MM.1S (cell line): ENCODE data around the gene GLI1.
"Not testable (repeated sequence)": the region's sequence is repeated elsewhere in the genome, so short reads cannot be mapped to it uniquely, and the experiment has no call there.

Experiments used
- DNase-seq: peaks from one replicate; pipeline ENCODE4 v3.0.0-alpha.2; 2015
- H2AFZ ChIP-seq: fragments of 300-600 bp; sonication (generic); 2 replicates; pipeline ENCODE4 v1.6.0; 2016; ENCODE audit warnings: antibody characterized with exemption, low read length
- H3F3A ChIP-seq: fragments of 300-600 bp; sonication (generic); 2 replicates; pipeline ENCODE4 v1.6.1; 2016; ENCODE audit warnings: mild to moderate bottlenecking, antibody characterized with exemption, low read length, moderate library complexity, mixed read lengths; ENCODE audit not compliant: insufficient read depth
- H3K27ac ChIP-seq: fragments of 300-600 bp; sonication (generic); 2 replicates; pipeline ENCODE4 v1.5.1; 2016; ENCODE audit warnings: mild to moderate bottlenecking, low read length
- H3K27me3 ChIP-seq: fragments of 300-600 bp; sonication (generic); replicated peaks from 2 replicates; pipeline ENCODE4 v1.6.0; 2016; ENCODE audit warnings: low read length; ENCODE audit not compliant: insufficient read depth
- H3K36me3 ChIP-seq: fragments of 300-600 bp; sonication (generic); replicated peaks from 2 replicates; pipeline ENCODE4 v1.6.1; 2016; ENCODE audit warnings: mild to moderate bottlenecking, low read length, mixed read lengths; ENCODE audit not compliant: insufficient read depth
- H3K4me1 ChIP-seq: fragments of 300-600 bp; sonication (generic); 2 replicates; pipeline ENCODE4 v1.6.1; 2016; ENCODE audit warnings: low read length, mixed read lengths
- H3K4me2 ChIP-seq: fragments of 300-600 bp; sonication (generic); 2 replicates; pipeline ENCODE4 v1.6.0; 2016; ENCODE audit warnings: low read depth, low read length
- H3K4me3 ChIP-seq: fragments of 300-600 bp; sonication (generic); 2 replicates; pipeline ENCODE4 v1.5.1; 2016; ENCODE audit warnings: low read length, mixed read lengths
- H3K79me2 ChIP-seq: fragments of 300-600 bp; sonication (generic); 2 replicates; pipeline ENCODE4 v1.6.1; 2016; ENCODE audit warnings: mixed run types, low read length, mixed read lengths
- H3K9ac ChIP-seq: fragments of 300-600 bp; sonication (generic); 2 replicates; pipeline ENCODE4 v1.6.1; 2016; ENCODE audit warnings: low read length, mixed read lengths
- H3K9me2 ChIP-seq: fragments of 300-600 bp; sonication (generic); replicated peaks from 2 replicates; pipeline ENCODE4 v1.6.1; 2016; ENCODE audit warnings: mild to moderate bottlenecking, low read length, mixed read lengths; ENCODE audit not compliant: insufficient read depth
- H3K9me3 ChIP-seq: fragments of 300-600 bp; sonication (generic); replicated peaks from 2 replicates; pipeline ENCODE4 v1.6.1; 2016; ENCODE audit warnings: mild to moderate bottlenecking, low read length, mixed read lengths; ENCODE audit not compliant: insufficient read depth
- H4K20me1 ChIP-seq: fragments of 300-600 bp; sonication (generic); 2 replicates; pipeline ENCODE4 v1.6.1; 2016; ENCODE audit warnings: mild to moderate bottlenecking, low read length, moderate library complexity, mixed read lengths; ENCODE audit not compliant: insufficient read depth
- EZH2 ChIP-seq: fragments of 300-600 bp; sonication (generic); optimal IDR thresholded peaks from 2 replicates; pipeline ENCODE3; 2017; ENCODE audit warnings: low read depth, mild to moderate bottlenecking, antibody characterized with exemption, low read length, mixed read lengths
- EZH2phosphoT487 ChIP-seq: fragments of 300-600 bp; sonication (generic); IDR thresholded peaks from 2 replicates; pipeline ENCODE4 v1.6.1; 2018; ENCODE audit warnings: antibody characterized with exemption, low read length
- TF ChIP-seq, protein P1 (sequence below): fragments of 300-600 bp; sonication (generic); IDR thresholded peaks from 2 replicates; pipeline ENCODE4 v1.5.1; 2016; ENCODE audit warnings: antibody characterized with exemption, low read length, mixed read lengths

The GLI1 gene

DNA sequence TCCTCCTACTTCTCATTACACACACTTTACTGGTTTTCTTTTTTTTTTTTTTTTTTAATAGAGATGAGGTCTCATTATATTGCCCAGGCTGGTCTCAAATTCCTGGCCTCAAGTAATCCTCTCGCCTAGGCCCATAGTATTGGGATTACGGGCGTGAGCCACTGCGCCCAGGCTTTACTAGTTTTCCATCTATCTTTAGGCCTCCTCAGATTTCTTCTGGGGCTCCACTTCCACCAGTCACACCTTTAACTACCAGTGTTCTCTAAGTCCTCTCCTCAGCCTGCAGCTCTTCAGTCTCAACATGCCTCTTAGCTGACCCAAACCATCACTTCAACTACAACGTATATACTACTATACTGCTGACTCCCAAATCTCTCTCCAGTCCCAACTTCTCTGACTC, 39.1 kb upstream of the GLI1 start:
- Histone ChIP-seq H2AFZ (no peak overlapping the region), H3F3A (no peaks in the 10 kb centered on the region), H3K27ac (no peak overlapping the region), H3K4me1 (no peaks in the 10 kb centered on the region), H3K9me3 (no peaks in the 10 kb centered on the region), H3K4me3 (no peak overlapping the region), H3K27me3 (no peaks in the 10 kb centered on the region), H3K4me2 (no peak overlapping the region), H3K79me2 (peaks cover 2% of the 10 kb centered on the region), H4K20me1 (no peaks in the 10 kb centered on the region), H3K9me2 (no peaks in the 10 kb centered on the region), H3K36me3 (no peaks in the 10 kb centered on the region), H3K9ac (no peak overlapping the region)
- TF ChIP-seq EZH2 (no peak), EZH2phosphoT487 (no peak)
- TF ChIP-seq, protein P1, sequence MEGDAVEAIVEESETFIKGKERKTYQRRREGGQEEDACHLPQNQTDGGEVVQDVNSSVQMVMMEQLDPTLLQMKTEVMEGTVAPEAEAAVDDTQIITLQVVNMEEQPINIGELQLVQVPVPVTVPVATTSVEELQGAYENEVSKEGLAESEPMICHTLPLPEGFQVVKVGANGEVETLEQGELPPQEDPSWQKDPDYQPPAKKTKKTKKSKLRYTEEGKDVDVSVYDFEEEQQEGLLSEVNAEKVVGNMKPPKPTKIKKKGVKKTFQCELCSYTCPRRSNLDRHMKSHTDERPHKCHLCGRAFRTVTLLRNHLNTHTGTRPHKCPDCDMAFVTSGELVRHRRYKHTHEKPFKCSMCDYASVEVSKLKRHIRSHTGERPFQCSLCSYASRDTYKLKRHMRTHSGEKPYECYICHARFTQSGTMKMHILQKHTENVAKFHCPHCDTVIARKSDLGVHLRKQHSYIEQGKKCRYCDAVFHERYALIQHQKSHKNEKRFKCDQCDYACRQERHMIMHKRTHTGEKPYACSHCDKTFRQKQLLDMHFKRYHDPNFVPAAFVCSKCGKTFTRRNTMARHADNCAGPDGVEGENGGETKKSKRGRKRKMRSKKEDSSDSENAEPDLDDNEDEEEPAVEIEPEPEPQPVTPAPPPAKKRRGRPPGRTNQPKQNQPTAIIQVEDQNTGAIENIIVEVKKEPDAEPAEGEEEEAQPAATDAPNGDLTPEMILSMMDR: no peak
- DNase-seq: no peak

DNA sequence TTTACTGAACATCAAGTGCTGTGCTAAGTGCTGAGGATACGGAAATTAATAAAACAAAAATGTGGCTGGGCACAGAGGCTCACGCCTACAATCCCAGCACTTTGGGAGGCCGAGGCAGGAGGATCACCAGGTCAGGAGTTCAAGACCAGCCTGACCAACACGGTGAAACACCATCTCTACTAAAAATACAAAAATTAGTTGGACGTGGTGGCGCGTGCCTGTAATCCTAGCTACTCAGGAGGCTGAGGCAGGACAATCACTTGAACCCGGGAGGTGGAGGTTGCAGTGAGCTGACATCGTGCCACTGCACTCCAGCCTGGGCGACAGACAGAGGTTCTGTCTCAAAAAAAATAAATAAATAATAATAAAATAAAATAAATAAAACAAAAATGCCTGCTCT, 32.6 kb upstream of the GLI1 start:
- not testable (repeated sequence) for H3K4me1 ChIP-seq, H3F3A ChIP-seq, H4K20me1 ChIP-seq, H3K9me3 ChIP-seq, H3K4me3 ChIP-seq, H3K27ac ChIP-seq, H3K36me3 ChIP-seq, DNase-seq, H3K4me2 ChIP-seq, H2AFZ ChIP-seq, H3K27me3 ChIP-seq, H3K9me2 ChIP-seq, H3K9ac ChIP-seq
- H3K79me2 ChIP-seq: peaks cover 20% of the 10 kb centered on the region

DNA sequence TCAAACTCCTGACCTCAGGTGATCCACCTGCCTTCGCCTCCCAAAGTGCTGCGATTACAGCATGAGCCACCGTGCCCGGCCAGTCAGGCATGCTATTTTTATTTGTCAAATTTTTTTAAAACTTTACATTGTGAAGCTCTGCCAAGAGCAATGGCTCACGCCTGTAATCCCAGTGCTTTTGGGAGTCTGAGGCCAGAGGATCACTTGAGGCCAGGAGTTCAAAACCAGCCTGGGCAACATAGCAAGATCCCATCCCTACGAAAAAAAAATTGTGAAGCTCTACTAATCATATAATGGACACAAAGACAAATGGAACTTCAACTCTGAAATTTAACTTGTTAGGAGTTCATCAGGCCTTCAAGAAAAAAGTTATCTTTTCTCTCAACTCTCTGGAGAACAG, 30.6 kb upstream of the GLI1 start:
- Histone ChIP-seq H3K4me3 (no peak overlapping the region), H3K27me3 (no peaks in the 10 kb centered on the region), H4K20me1 (no peaks in the 10 kb centered on the region), H3K9ac (no peak overlapping the region), H3K79me2 (peaks cover 20% of the 10 kb centered on the region), H3K27ac (no peak overlapping the region), H3K9me2 (no peaks in the 10 kb centered on the region), H3K9me3 (no peaks in the 10 kb centered on the region), H3K36me3 (no peaks in the 10 kb centered on the region), H3K4me2 (peak overlapping the region; percentile 95; the same call in 1 of the 2 replicates), H3F3A (0 out of 2 replicates have a peak, but pooled peaks cover 2% of the 10 kb centered on the region), H2AFZ (no peak overlapping the region), H3K4me1 (peaks cover 8% of the 10 kb centered on the region)
- TF ChIP-seq EZH2phosphoT487 (no peak), EZH2 (no peak)
- TF ChIP-seq, protein P1: no peak
- DNase-seq: no peak

DNA sequence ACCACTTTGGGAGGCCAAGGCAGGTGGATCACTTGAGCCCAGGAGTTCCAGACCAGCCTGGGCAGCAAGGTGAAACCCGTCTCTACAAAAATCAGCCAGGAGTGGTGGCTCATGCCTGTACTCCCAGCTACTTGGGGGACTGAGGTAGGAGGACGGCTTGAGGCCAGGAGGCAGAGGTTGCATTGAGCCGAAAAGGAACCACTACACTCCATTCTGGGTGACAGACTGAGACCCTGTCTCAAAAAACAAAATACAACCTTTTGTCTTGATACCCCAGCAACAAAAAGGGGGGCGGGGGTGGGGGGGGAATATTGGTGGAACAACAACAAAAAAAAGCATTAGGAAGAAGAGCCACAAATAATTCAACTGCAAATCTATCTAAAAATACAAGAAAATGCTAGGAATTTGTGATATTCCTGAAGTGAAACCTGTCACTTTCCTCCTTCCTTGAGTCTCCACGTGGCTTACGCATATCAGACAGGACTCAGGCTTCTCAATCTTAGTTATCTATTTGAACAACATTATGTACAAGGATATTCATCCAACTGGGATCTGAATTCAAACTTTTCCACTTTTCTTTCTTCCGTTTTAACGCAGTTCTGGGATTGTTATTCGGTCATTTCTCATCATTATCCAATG, 30.0 kb upstream of the GLI1 start:
- DNase-seq: no peak
- Histone ChIP-seq H3K4me2 (peak overlapping the region; percentile 95), H3K4me3 (peak overlapping the region; percentile 74), H3K4me1 (peaks cover 8% of the 10 kb centered on the region), H3K79me2 (peaks cover 20% of the 10 kb centered on the region), H4K20me1 (no peaks in the 10 kb centered on the region), H3K27ac (peak overlapping the region; percentile 48), H2AFZ (peak overlapping the region; percentile 80), H3F3A (0 out of 2 replicates have a peak, but pooled peaks cover 2% of the 10 kb centered on the region), H3K9ac (peak overlapping the region; percentile 71), H3K9me3 (no peaks in the 10 kb centered on the region), H3K9me2 (no peaks in the 10 kb centered on the region), H3K27me3 (no peaks in the 10 kb centered on the region), H3K36me3 (no peaks in the 10 kb centered on the region)
- no peak for TF ChIP-seq EZH2phosphoT487
- TF ChIP-seq, protein P1: no peak
- no peak for TF ChIP-seq EZH2
